Measurements from ENCODE around the gene ZNF526.
A peak's percentile ranks its signal among the peaks of the same experiment; 100 is the strongest.

The ZNF526 gene

GRCh38 chr19:42229855-42230351 lies 9.8 kb downstream of the ZNF526 start:
- ATAC-seq (ENCODE audit: low read depth) (0 out of 3 replicates have a peak, but pooled peaks have one; percentile 13), DNase-seq (ENCODE audit: low spot score) (no peak)
- H3K4me3 ChIP-seq (ENCODE audit: severe bottlenecking) = no peak overlapping the region
- no peaks in the 10 kb centered on the region for H3K4me1 ChIP-seq (ENCODE audit: insufficient read depth, poor library complexity, severe bottlenecking)
- no peaks in the 10 kb centered on the region for H3K9me3 ChIP-seq (ENCODE audit: severe bottlenecking)
- no peaks in the 10 kb centered on the region for H3K27me3 ChIP-seq (ENCODE audit: insufficient read depth, poor library complexity, severe bottlenecking)
- peaks cover 85% of the 10 kb centered on the region for H3K36me3 ChIP-seq (ENCODE audit: low read depth)
- H3K27ac ChIP-seq (ENCODE audit: poor library complexity, severe bottlenecking) = no peak overlapping the region
- TF ChIP-seq CTCF (IDR thresholded peaks at IDR 0.05; ENCODE audit: poor library complexity, severe bottlenecking) = no peak

- peaks cover 87% of the 10 kb centered on the region for H3K36me3 ChIP-seq (ENCODE audit: low read depth)
- ATAC-seq (ENCODE audit: low read depth) (no peak), DNase-seq (ENCODE audit: low spot score) (no peak)
- H3K27me3 ChIP-seq (ENCODE audit: insufficient read depth, poor library complexity, severe bottlenecking) = no peaks in the 10 kb centered on the region
- no peaks in the 10 kb centered on the region for H3K4me1 ChIP-seq (ENCODE audit: insufficient read depth, poor library complexity, severe bottlenecking)
- no peak overlapping the region for H3K27ac ChIP-seq (ENCODE audit: poor library complexity, severe bottlenecking)
- no peak overlapping the region for H3K4me3 ChIP-seq (ENCODE audit: severe bottlenecking)
- no peaks in the 10 kb centered on the region for H3K9me3 ChIP-seq (ENCODE audit: severe bottlenecking)
- no peak for TF ChIP-seq CTCF (IDR thresholded peaks at IDR 0.05; ENCODE audit: poor library complexity, severe bottlenecking)
Measured at GRCh38 chr19:42230571-42230970, 10.5 kb downstream of the ZNF526 start.

GRCh38 chr19:42232435-42232834 lies 12.3 kb downstream of the ZNF526 start:
- no peaks in the 10 kb centered on the region for H3K4me1 ChIP-seq (ENCODE audit: insufficient read depth, poor library complexity, severe bottlenecking)
- peaks cover 87% of the 10 kb centered on the region for H3K36me3 ChIP-seq (ENCODE audit: low read depth)
- ATAC-seq (ENCODE audit: low read depth) (peak; percentile 18; the same call in 2 of the 3 replicates), DNase-seq (ENCODE audit: low spot score) (no peak)
- no peak for TF ChIP-seq CTCF (IDR thresholded peaks at IDR 0.05; ENCODE audit: poor library complexity, severe bottlenecking)
- no peaks in the 10 kb centered on the region for H3K9me3 ChIP-seq (ENCODE audit: severe bottlenecking)
- H3K27ac ChIP-seq (ENCODE audit: poor library complexity, severe bottlenecking) = no peak overlapping the region
- no peaks in the 10 kb centered on the region for H3K27me3 ChIP-seq (ENCODE audit: insufficient read depth, poor library complexity, severe bottlenecking)
- H3K4me3 ChIP-seq (ENCODE audit: severe bottlenecking) = no peak overlapping the region

GRCh38 chr19:42233106-42233505 lies 13.0 kb downstream of the ZNF526 start:
- H3K27me3 ChIP-seq (ENCODE audit: insufficient read depth, poor library complexity, severe bottlenecking) = no peaks in the 10 kb centered on the region
- no peak for DNase-seq (ENCODE audit: low spot score)
- H3K4me1 ChIP-seq (ENCODE audit: insufficient read depth, poor library complexity, severe bottlenecking) = no peaks in the 10 kb centered on the region
- H3K9me3 ChIP-seq (ENCODE audit: severe bottlenecking) = no peaks in the 10 kb centered on the region
- H3K27ac ChIP-seq (ENCODE audit: poor library complexity, severe bottlenecking) = no peak overlapping the region
- ATAC-seq (ENCODE audit: low read depth) = no peak; the same call in 2 of the 3 replicates
- no peak for TF ChIP-seq CTCF (IDR thresholded peaks at IDR 0.05; ENCODE audit: poor library complexity, severe bottlenecking)
- H3K36me3 ChIP-seq (ENCODE audit: low read depth) = peaks cover 90% of the 10 kb centered on the region
- no peak overlapping the region for H3K4me3 ChIP-seq (ENCODE audit: severe bottlenecking)

- no peak for ATAC-seq (ENCODE audit: low read depth)
- DNase-seq (ENCODE audit: low spot score) = no peak
- Histone ChIP-seq H3K27me3 (ENCODE audit: insufficient read depth, poor library complexity, severe bottlenecking) (no peaks in the 10 kb centered on the region), H3K36me3 (ENCODE audit: low read depth) (peaks cover 85% of the 10 kb centered on the region), H3K9me3 (ENCODE audit: severe bottlenecking) (no peaks in the 10 kb centered on the region), H3K27ac (ENCODE audit: poor library complexity, severe bottlenecking) (no peak overlapping the region), H3K4me3 (ENCODE audit: severe bottlenecking) (no peak overlapping the region), H3K4me1 (ENCODE audit: insufficient read depth, poor library complexity, severe bottlenecking) (no peaks in the 10 kb centered on the region)
- TF ChIP-seq CTCF (IDR thresholded peaks at IDR 0.05; ENCODE audit: poor library complexity, severe bottlenecking) = no peak
Measured at GRCh38 chr19:42233678-42234292, 13.7 kb downstream of the ZNF526 start.

All from RWPE2 (cell line).